Muscle of arm (tissue), 14 donors: ENCODE measurements around the gene CFAP91. TPM values are rescaled to one million over a fixed set of nuclear protein-coding genes. Genes with fewer than 3 reads are reported as not detected.
A peak's percentile ranks its signal among the peaks of the same experiment; 100 is the strongest.

Experiments
- DNase-seq: peaks from one replicate; pipeline ENCODE4 v3.0.0-alpha.2; 2013
- long read RNA-seq, 11 donors: transcript quantifications; one replicate each; lab custom pipeline, GENCODE V29; 2026
- polyA plus RNA-seq, 12 donors: library from polyadenylated mRNA; unstranded; fragments of 120-200 nt; gene quantifications; one replicate each; pipeline ENCODE4 v1.2.1, GENCODE V29; 2013; ENCODE audit not compliant: insufficient read length in 12 of 12

Gene CFAP91
- polyA plus RNA-seq, result 1 to 10 TPM in 2 of 12 donors, under 1 TPM in 8, not detected in 2; 0.17 to 1.8 (median 0.62) TPM
- long read RNA-seq, donor 1, result 0 reads
- long read RNA-seq, donor 2, result 0 reads
- long read RNA-seq, donor 3, result 0 reads
- long read RNA-seq, donor 4, result 0 reads
- long read RNA-seq, donor 5, partial matches to known transcripts, result 0 of 1 reads
- long read RNA-seq, donor 5, other reads (novel, unspliced or antisense), result 0 of 1 reads
- long read RNA-seq, donor 6, result 0 reads
- long read RNA-seq, donor 7, result 0 reads
- long read RNA-seq, donor 8, result 0 reads
- long read RNA-seq, donor 9, result 0 reads
- long read RNA-seq, donor 10, result 0 reads
- long read RNA-seq, donor 11, partial matches to known transcripts, result 0 of 1 reads
- long read RNA-seq, donor 11, other reads (novel, unspliced or antisense), result 0 of 1 reads

- peak; percentile 88 for DNase-seq
Measured at GRCh38 chr3:119702530-119703527, at the start of gene CFAP91. CFAP91 (plus strand) TSS chr3:119703022; CDS start chr3:119703099, 77 bp downstream.

- no peak for DNase-seq
Measured at GRCh38 chr3:119653876-119654275, 48.9 kb upstream of the CFAP91 start.

GRCh38 chr3:119657887-119658702, 44.7 kb upstream of the CFAP91 start:
- no peak for DNase-seq

GRCh38 chr3:119658994-119659393, 43.8 kb upstream of the CFAP91 start:
- DNase-seq, result no peak

GRCh38 chr3:119659606-119660291, 43.1 kb upstream of the CFAP91 start:
- no peak for DNase-seq

GRCh38 chr3:119660474-119661440, 42.1 kb upstream of the CFAP91 start, which contains the start of gene POPDC2:
POPDC2 (minus strand) TSS chr3:119660589; CDS start chr3:119660423, 166 bp downstream.
- no peak for DNase-seq

GRCh38 chr3:119662604-119663373, 40.0 kb upstream of the CFAP91 start:
- DNase-seq, result peak; percentile 37

GRCh38 chr3:119663885-119664284, 38.9 kb upstream of the CFAP91 start:
- no peak for DNase-seq

- no peak for DNase-seq
Measured at GRCh38 chr3:119664370-119664769, 38.5 kb upstream of the CFAP91 start.

GRCh38 chr3:119664850-119665379, 37.9 kb upstream of the CFAP91 start:
- no peak for DNase-seq

- DNase-seq, result no peak
Measured at GRCh38 chr3:119665954-119666559, 36.8 kb upstream of the CFAP91 start.

- no peak for DNase-seq
Measured at GRCh38 chr3:119669906-119670570, 32.8 kb upstream of the CFAP91 start.

- DNase-seq, result no peak
Measured at GRCh38 chr3:119672776-119673175, 30.0 kb upstream of the CFAP91 start.

- DNase-seq, result no peak
Measured at GRCh38 chr3:119673875-119674274, 28.9 kb upstream of the CFAP91 start.

- DNase-seq, result no peak
Measured at GRCh38 chr3:119675188-119675874, 27.5 kb upstream of the CFAP91 start.

GRCh38 chr3:119676020-119676419, 26.8 kb upstream of the CFAP91 start:
- DNase-seq, result no peak
